ENCODE measurements around the gene ARHGAP12. TPM values are rescaled to one million over a fixed set of nuclear protein-coding genes. Genes with fewer than 3 reads are reported as not detected.

ARHGAP12 gene
- total RNA-seq, 3 donors from 2014 or later = 40.0 to 102 (median 60.0) TPM

- intact Hi-C loops (cut with DNase I; ENCODE audit: low total_unique reads) = no loop called here
- H3K4me3 ChIP-seq = no peak overlapping the region
- no peak for DNase-seq (ENCODE audit: low spot score in 2 of 2)
- no peaks in the 10 kb centered on the region for H3K9me3 ChIP-seq
- no peaks in the 10 kb centered on the region for H3K4me1 ChIP-seq
- H3K27ac ChIP-seq = no peak overlapping the region
- TF ChIP-seq POLR2A (IDR thresholded peaks at IDR 0.05) (no peak), POLR2AphosphoS5 (IDR thresholded peaks at IDR 0.05) (no peak), CTCF (IDR thresholded peaks at IDR 0.05) (no peak)
- no peaks in the 10 kb centered on the region for H3K36me3 ChIP-seq
- H3K27me3 ChIP-seq = no peaks in the 10 kb centered on the region
Measured at GRCh38 chr10:31830887-31831286, 97.7 kb downstream of the ARHGAP12 start.

GRCh38 chr10:31829776-31830175 is 98.9 kb downstream of the ARHGAP12 start:
- TF ChIP-seq POLR2AphosphoS5 (IDR thresholded peaks at IDR 0.05) (no peak), POLR2A (IDR thresholded peaks at IDR 0.05) (no peak), CTCF (IDR thresholded peaks at IDR 0.05) (no peak)
- DNase-seq (ENCODE audit: low spot score in 2 of 2) = no peak
- no peaks in the 10 kb centered on the region for H3K4me1 ChIP-seq
- no peaks in the 10 kb centered on the region for H3K27me3 ChIP-seq
- intact Hi-C loops (cut with DNase I; ENCODE audit: low total_unique reads) = no loop called here
- no peaks in the 10 kb centered on the region for H3K9me3 ChIP-seq
- no peak overlapping the region for H3K4me3 ChIP-seq
- no peaks in the 10 kb centered on the region for H3K36me3 ChIP-seq
- H3K27ac ChIP-seq = no peak overlapping the region

- no peak for DNase-seq (ENCODE audit: low spot score in 2 of 2)
- no peaks in the 10 kb centered on the region for H3K4me1 ChIP-seq
- no peak overlapping the region for H3K4me3 ChIP-seq
- H3K36me3 ChIP-seq = no peaks in the 10 kb centered on the region
- no peak overlapping the region for H3K27ac ChIP-seq
- TF ChIP-seq POLR2A (IDR thresholded peaks at IDR 0.05) = no peak
- no peak for TF ChIP-seq POLR2AphosphoS5 (IDR thresholded peaks at IDR 0.05)
- TF ChIP-seq CTCF (IDR thresholded peaks at IDR 0.05) = no peak
- no peaks in the 10 kb centered on the region for H3K9me3 ChIP-seq
- H3K27me3 ChIP-seq = no peaks in the 10 kb centered on the region
- intact Hi-C loops (cut with DNase I; ENCODE audit: low total_unique reads) = no loop called here
Measured at GRCh38 chr10:31823358-31823757, 105.3 kb downstream of the ARHGAP12 start.

- Histone ChIP-seq H3K36me3 (no peaks in the 10 kb centered on the region), H3K9me3 (no peaks in the 10 kb centered on the region), H3K4me1 (no peaks in the 10 kb centered on the region), H3K27me3 (no peaks in the 10 kb centered on the region), H3K4me3 (no peak overlapping the region), H3K27ac (no peak overlapping the region)
- no peak for DNase-seq (ENCODE audit: low spot score in 2 of 2)
- TF ChIP-seq CTCF (IDR thresholded peaks at IDR 0.05) (no peak), POLR2A (IDR thresholded peaks at IDR 0.05) (no peak), POLR2AphosphoS5 (IDR thresholded peaks at IDR 0.05) (no peak)
- intact Hi-C loops (cut with DNase I; ENCODE audit: low total_unique reads) = no loop called here
Measured at GRCh38 chr10:31822616-31823318, 105.9 kb downstream of the ARHGAP12 start.

- Histone ChIP-seq H3K4me3 (no peak overlapping the region), H3K4me1 (no peaks in the 10 kb centered on the region), H3K9me3 (no peaks in the 10 kb centered on the region), H3K27ac (no peak overlapping the region), H3K36me3 (no peaks in the 10 kb centered on the region), H3K27me3 (no peaks in the 10 kb centered on the region)
- TF ChIP-seq POLR2AphosphoS5 (IDR thresholded peaks at IDR 0.05) = no peak
- TF ChIP-seq CTCF (IDR thresholded peaks at IDR 0.05) = no peak
- no peak for TF ChIP-seq POLR2A (IDR thresholded peaks at IDR 0.05)
- intact Hi-C loops (cut with DNase I; ENCODE audit: low total_unique reads) = no loop called here
- no peak for DNase-seq (ENCODE audit: low spot score in 2 of 2)
Measured at GRCh38 chr10:31822150-31822549, 106.5 kb downstream of the ARHGAP12 start.
